WERI-Rb-1 (cell line): ENCODE results near the gene SMPD4.
"Not testable (repeated sequence)": the region's sequence is repeated elsewhere in the genome, so short reads cannot be mapped to it uniquely, and the experiment has no call there.

Experiments used
- DNase-seq: peaks from one replicate; pipeline ENCODE4 v3.0.0-alpha.2; 2020
- H3K27ac ChIP-seq: fragments of 250-450 bp; sonication (Bioruptor Pico); 2 replicates; pipeline ENCODE4 v1.5.1; 2020; ENCODE audit warnings: mild to moderate bottlenecking, moderate library complexity
- H3K27me3 ChIP-seq: fragments of 250-450 bp; sonication (Bioruptor Pico); 2 replicates; pipeline ENCODE4 v1.5.1; 2021; ENCODE audit warnings: mild to moderate bottlenecking, low read depth, moderate library complexity; ENCODE audit not compliant: insufficient read depth, severe bottlenecking
- H3K36me3 ChIP-seq: fragments of 250-450 bp; sonication (Bioruptor Pico); 2 replicates; pipeline ENCODE4 v1.5.1; 2020; ENCODE audit warnings: mild to moderate bottlenecking, moderate library complexity
- H3K4me3 ChIP-seq: 2 replicates; pipeline ENCODE4 v1.5.1; 2011; ENCODE audit warnings: low read depth, mild to moderate bottlenecking, control low read depth, low read length
- H3K9me3 ChIP-seq: fragments of 250-450 bp; sonication (Bioruptor Pico); 2 replicates; pipeline ENCODE4 v1.5.1; 2021; ENCODE audit warnings: mild to moderate bottlenecking, moderate library complexity; ENCODE audit not compliant: severe bottlenecking
- CTCF ChIP-seq: IDR thresholded peaks from 2 replicates; pipeline ENCODE4 v1.5.1; 2011; ENCODE audit warnings: low read depth, mild to moderate bottlenecking, control low read depth, inconsistent platforms, low read length

SMPD4 gene

GRCh38 chr2:130150181-130151144 is 30.9 kb downstream of the SMPD4 start:
- H3K36me3 ChIP-seq, result no peaks in the 10 kb centered on the region; the same call in 1 of the 2 replicates
- no peak overlapping the region for H3K4me3 ChIP-seq
- no peaks in the 10 kb centered on the region for H3K9me3 ChIP-seq
- no peak for TF ChIP-seq CTCF
- H3K27me3 ChIP-seq, result no peaks in the 10 kb centered on the region
- DNase-seq, result no peak
- no peak overlapping the region for H3K27ac ChIP-seq

GRCh38 chr2:130148515-130148914 is 32.9 kb downstream of the SMPD4 start:
- H3K27ac ChIP-seq, H3K27me3 ChIP-seq, H3K9me3 ChIP-seq, H3K36me3 ChIP-seq, DNase-seq, H3K4me3 ChIP-seq: not testable (repeated sequence)

- Histone ChIP-seq H3K4me3 (peak within 1 kb of the TSS; percentile 52), H3K27ac (peak within 1 kb of the TSS; percentile 58)
- H3K9me3 ChIP-seq, H3K36me3 ChIP-seq, H3K27me3 ChIP-seq: not testable (repeated sequence)
- DNase-seq, result peak; percentile 87
These were observed 36.4 kb downstream of the SMPD4 start, which contains the start of gene CCDC74B for GRCh38 chr2:130145006-130145414. CCDC74B (minus strand) TSS chr2:130145112; CDS start chr2:130144996, 116 bp downstream.

GRCh38 chr2:130143266-130144039 is 37.9 kb downstream of the SMPD4 start:
- not testable (repeated sequence) for H3K4me3 ChIP-seq, H3K27ac ChIP-seq, H3K9me3 ChIP-seq, H3K36me3 ChIP-seq, H3K27me3 ChIP-seq, DNase-seq

GRCh38 chr2:130142396-130143265 is 38.8 kb downstream of the SMPD4 start:
- H3K36me3 ChIP-seq, DNase-seq, H3K27me3 ChIP-seq, H3K4me3 ChIP-seq, H3K9me3 ChIP-seq, H3K27ac ChIP-seq: not testable (repeated sequence)

GRCh38 chr2:130141645-130142370 is 39.6 kb downstream of the SMPD4 start:
- H3K4me3 ChIP-seq, DNase-seq, H3K36me3 ChIP-seq, H3K27ac ChIP-seq, H3K9me3 ChIP-seq, H3K27me3 ChIP-seq: not testable (repeated sequence)

- DNase-seq, H3K27ac ChIP-seq, H3K4me3 ChIP-seq, H3K36me3 ChIP-seq, H3K27me3 ChIP-seq, H3K9me3 ChIP-seq: not testable (repeated sequence)
These were observed 40.4 kb downstream of the SMPD4 start for GRCh38 chr2:130141002-130141401.

- H3K9me3 ChIP-seq, H3K27ac ChIP-seq, H3K36me3 ChIP-seq, H3K27me3 ChIP-seq, DNase-seq, H3K4me3 ChIP-seq: not testable (repeated sequence)
These were observed 40.9 kb downstream of the SMPD4 start for GRCh38 chr2:130140516-130140915.

- H3K4me3 ChIP-seq, H3K27me3 ChIP-seq, H3K9me3 ChIP-seq, DNase-seq, H3K36me3 ChIP-seq, H3K27ac ChIP-seq: not testable (repeated sequence)
These were observed 41.8 kb downstream of the SMPD4 start for GRCh38 chr2:130139331-130140280.

- not testable (repeated sequence) for H3K4me3 ChIP-seq, H3K9me3 ChIP-seq, H3K27me3 ChIP-seq, H3K27ac ChIP-seq, DNase-seq, H3K36me3 ChIP-seq
These were observed 42.6 kb downstream of the SMPD4 start for GRCh38 chr2:130138841-130139251.

- not testable (repeated sequence) for H3K27me3 ChIP-seq, H3K27ac ChIP-seq, H3K4me3 ChIP-seq, DNase-seq, H3K36me3 ChIP-seq, H3K9me3 ChIP-seq
These were observed 43.1 kb downstream of the SMPD4 start for GRCh38 chr2:130138326-130138725.
